NCI-H69 (cell line): ENCODE data around the gene NEIL3.

ENCODE experiments used
- DNase-seq: peaks from one replicate; lab custom pipeline; 2025; lab: John Stamatoyannopoulos, UW

Gene NEIL3

DNA sequence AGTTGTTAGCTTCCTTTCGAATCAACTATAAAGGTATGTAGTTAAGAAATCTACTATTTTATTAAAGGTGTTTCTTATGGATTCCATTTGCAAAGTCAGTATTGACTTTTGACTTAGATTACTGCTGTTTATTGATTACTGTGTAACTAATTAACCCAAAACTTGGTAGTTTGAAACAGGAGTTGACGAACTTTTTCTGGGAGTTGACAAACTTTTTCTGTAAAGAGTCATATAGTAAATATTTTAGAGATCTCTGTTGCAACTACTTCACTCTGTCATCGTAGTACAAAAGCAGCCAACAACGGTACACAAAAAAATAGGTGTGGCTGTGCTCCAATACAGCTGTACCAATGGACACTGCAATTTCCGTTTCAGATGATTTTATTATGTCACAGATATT, 102.3 kb downstream of the NEIL3 start:
- DNase-seq = no peak
